ENCODE data around the gene ICAM4.

ICAM4 gene

GRCh38 chr19:10318807-10319682 is 32.3 kb downstream of the ICAM4 start:
- H3K36me3 ChIP-seq (ENCODE audit: control insufficient read depth, insufficient read depth, low read length), result peaks cover 6% of the 10 kb centered on the region
- H3K27me3 ChIP-seq (ENCODE audit: control insufficient read depth, insufficient read depth, low read length), result no peaks in the 10 kb centered on the region
- H3K9ac ChIP-seq (ENCODE audit: low read length), result no peak overlapping the region
- H3K4me1 ChIP-seq (ENCODE audit: control insufficient read depth, insufficient read depth, low read length), result peaks cover 20% of the 10 kb centered on the region
- H3K4me3 ChIP-seq (ENCODE audit: low read length), result no peak overlapping the region
- no peaks in the 10 kb centered on the region for H3K9me3 ChIP-seq (ENCODE audit: control insufficient read depth, low read length)

- H3K9ac ChIP-seq (ENCODE audit: low read length), result no peak overlapping the region
- peaks cover 6% of the 10 kb centered on the region for H3K36me3 ChIP-seq (ENCODE audit: control insufficient read depth, insufficient read depth, low read length)
- no peaks in the 10 kb centered on the region for H3K9me3 ChIP-seq (ENCODE audit: control insufficient read depth, low read length)
- peaks cover 13% of the 10 kb centered on the region for H3K4me1 ChIP-seq (ENCODE audit: control insufficient read depth, insufficient read depth, low read length)
- no peak overlapping the region for H3K4me3 ChIP-seq (ENCODE audit: low read length)
- H3K27me3 ChIP-seq (ENCODE audit: control insufficient read depth, insufficient read depth, low read length), result no peaks in the 10 kb centered on the region
Observed at GRCh38 chr19:10320602-10321416, 34.1 kb downstream of the ICAM4 start.

GRCh38 chr19:10321417-10321797 is 34.7 kb downstream of the ICAM4 start:
- H3K9me3 ChIP-seq (ENCODE audit: control insufficient read depth, low read length), result no peaks in the 10 kb centered on the region
- H3K9ac ChIP-seq (ENCODE audit: low read length), result no peak overlapping the region
- H3K4me1 ChIP-seq (ENCODE audit: control insufficient read depth, insufficient read depth, low read length), result peaks cover 8% of the 10 kb centered on the region
- H3K36me3 ChIP-seq (ENCODE audit: control insufficient read depth, insufficient read depth, low read length), result peaks cover 6% of the 10 kb centered on the region
- H3K4me3 ChIP-seq (ENCODE audit: low read length), result no peak overlapping the region
- H3K27me3 ChIP-seq (ENCODE audit: control insufficient read depth, insufficient read depth, low read length), result no peaks in the 10 kb centered on the region

GRCh38 chr19:10321874-10322835 is 35.4 kb downstream of the ICAM4 start:
- no peaks in the 10 kb centered on the region for H3K27me3 ChIP-seq (ENCODE audit: control insufficient read depth, insufficient read depth, low read length)
- peaks cover 6% of the 10 kb centered on the region for H3K36me3 ChIP-seq (ENCODE audit: control insufficient read depth, insufficient read depth, low read length)
- H3K9me3 ChIP-seq (ENCODE audit: control insufficient read depth, low read length), result no peaks in the 10 kb centered on the region
- H3K9ac ChIP-seq (ENCODE audit: low read length), result no peak overlapping the region
- peaks cover 8% of the 10 kb centered on the region for H3K4me1 ChIP-seq (ENCODE audit: control insufficient read depth, insufficient read depth, low read length)
- H3K4me3 ChIP-seq (ENCODE audit: low read length), result no peak overlapping the region

- Histone ChIP-seq H3K27me3 (ENCODE audit: control insufficient read depth, insufficient read depth, low read length) (no peaks in the 10 kb centered on the region), H3K4me1 (ENCODE audit: control insufficient read depth, insufficient read depth, low read length) (peaks cover 8% of the 10 kb centered on the region), H3K4me3 (ENCODE audit: low read length) (no peak overlapping the region), H3K9ac (ENCODE audit: low read length) (no peak overlapping the region), H3K36me3 (ENCODE audit: control insufficient read depth, insufficient read depth, low read length) (peaks cover 5% of the 10 kb centered on the region), H3K9me3 (ENCODE audit: control insufficient read depth, low read length) (no peaks in the 10 kb centered on the region)
Observed at GRCh38 chr19:10325732-10326131, 39.0 kb downstream of the ICAM4 start.

GRCh38 chr19:10327793-10328192 is 41.0 kb downstream of the ICAM4 start:
- Histone ChIP-seq H3K9me3 (ENCODE audit: control insufficient read depth, low read length) (no peaks in the 10 kb centered on the region), H3K36me3 (ENCODE audit: control insufficient read depth, insufficient read depth, low read length) (peaks cover 5% of the 10 kb centered on the region), H3K4me1 (ENCODE audit: control insufficient read depth, insufficient read depth, low read length) (peaks cover 10% of the 10 kb centered on the region), H3K4me3 (ENCODE audit: low read length) (no peak overlapping the region), H3K27me3 (ENCODE audit: control insufficient read depth, insufficient read depth, low read length) (no peaks in the 10 kb centered on the region), H3K9ac (ENCODE audit: low read length) (no peak overlapping the region)

GRCh38 chr19:10328558-10329429 is 42.0 kb downstream of the ICAM4 start:
- no peak overlapping the region for H3K4me3 ChIP-seq (ENCODE audit: low read length)
- H3K9ac ChIP-seq (ENCODE audit: low read length), result no peak overlapping the region
- H3K9me3 ChIP-seq (ENCODE audit: control insufficient read depth, low read length), result no peaks in the 10 kb centered on the region
- no peaks in the 10 kb centered on the region for H3K27me3 ChIP-seq (ENCODE audit: control insufficient read depth, insufficient read depth, low read length)
- H3K36me3 ChIP-seq (ENCODE audit: control insufficient read depth, insufficient read depth, low read length), result peaks cover 5% of the 10 kb centered on the region
- peaks cover 10% of the 10 kb centered on the region for H3K4me1 ChIP-seq (ENCODE audit: control insufficient read depth, insufficient read depth, low read length)

GRCh38 chr19:10329555-10329954 is 42.8 kb downstream of the ICAM4 start:
- Histone ChIP-seq H3K36me3 (ENCODE audit: control insufficient read depth, insufficient read depth, low read length) (peaks cover 5% of the 10 kb centered on the region), H3K27me3 (ENCODE audit: control insufficient read depth, insufficient read depth, low read length) (no peaks in the 10 kb centered on the region), H3K9me3 (ENCODE audit: control insufficient read depth, low read length) (no peaks in the 10 kb centered on the region), H3K4me3 (ENCODE audit: low read length) (no peak overlapping the region), H3K4me1 (ENCODE audit: control insufficient read depth, insufficient read depth, low read length) (peaks cover 15% of the 10 kb centered on the region), H3K9ac (ENCODE audit: low read length) (no peak overlapping the region)

GRCh38 chr19:10332158-10332964 is 45.6 kb downstream of the ICAM4 start:
- peaks cover 5% of the 10 kb centered on the region for H3K36me3 ChIP-seq (ENCODE audit: control insufficient read depth, insufficient read depth, low read length)
- H3K27me3 ChIP-seq (ENCODE audit: control insufficient read depth, insufficient read depth, low read length), result no peaks in the 10 kb centered on the region
- H3K9me3 ChIP-seq (ENCODE audit: control insufficient read depth, low read length), result no peaks in the 10 kb centered on the region
- H3K9ac ChIP-seq (ENCODE audit: low read length), result peak overlapping the region; percentile 65
- peaks cover 19% of the 10 kb centered on the region for H3K4me1 ChIP-seq (ENCODE audit: control insufficient read depth, insufficient read depth, low read length)
- peak overlapping the region; percentile 79 for H3K4me3 ChIP-seq (ENCODE audit: low read length)

- Histone ChIP-seq H3K27me3 (ENCODE audit: control insufficient read depth, insufficient read depth, low read length) (no peaks in the 10 kb centered on the region), H3K9me3 (ENCODE audit: control insufficient read depth, low read length) (no peaks in the 10 kb centered on the region), H3K4me3 (ENCODE audit: low read length) (peak within 1 kb of the TSS; percentile 79), H3K9ac (ENCODE audit: low read length) (peak within 1 kb of the TSS; percentile 65), H3K4me1 (ENCODE audit: control insufficient read depth, insufficient read depth, low read length) (peaks cover 19% of the 10 kb centered on the region), H3K36me3 (ENCODE audit: control insufficient read depth, insufficient read depth, low read length) (no peaks in the 10 kb centered on the region)
Observed at GRCh38 chr19:10332965-10333757, 46.4 kb downstream of the ICAM4 start, which contains the start of gene RAVER1. TSS of gene RAVER1 (minus strand) at chr19:10333529. CDS start at chr19:10333507, 22 bp downstream.

Measured in mucosa of stomach (tissue), 1 donor.